K562 (cell line): Measurements from ENCODE around the gene NDUFA6. TPM values are rescaled to one million over a fixed set of nuclear protein-coding genes. Genes with fewer than 3 reads are reported as not detected.

Experiments
- ATAC-seq: fragments of 200-7000 bp; cut with Tn5 transposase; 3 replicates; pipeline ENCODE4 v1.9.1; 2020; ENCODE audit warnings: moderate library complexity
- BruUV-seq: library from RNA; stranded (reverse); fragments of 400-500 nt; replicated peaks from 2 replicates; lab custom pipeline; 2021; lab: Mats Ljungman, UMichigan
- CTCF ChIA-PET: fragments of 300-600 bp; formaldehyde crosslinking; extraction: SDS; loops from one replicate; lab custom pipeline; 2021; ENCODE audit warnings: low intra/inter-chr PET ratio; lab: Yijun Ruan, JAX
- POLR2A ChIA-PET: fragments of 300-600, 350-650 bp; sonication (Branson Sonifier 250); formaldehyde crosslinking; extraction: SDS; loops from one replicate; lab custom pipeline; 2021; ENCODE audit warnings: antibody characterized with exemption, inconsistent platforms; lab: Yijun Ruan, JAX
- DNase-seq, 4 experiments: peaks; one replicate each; pipeline versions ENCODE4 v3.0.0 to v3.0.0-alpha.2; 2011 to 2018; ENCODE audit warnings: low spot score in 3 of 4, mixed read lengths in 3 of 4; ENCODE audit errors: extremely low read depth in 1 of 4
- FAIRE-seq: peaks from 2 replicates; lab custom pipeline; 2011; peaks lifted over from hg19 to GRCh38; lab: Jason Lieb, UNC
- H2AFZ ChIP-seq: 2 replicates; pipeline ENCODE4 v1.6.0; 2011; ENCODE audit warnings: low read depth, low read length, control low read depth, inconsistent platforms
- H3K27ac ChIP-seq: fragments of 200-600 bp; 3 replicates; pipeline ENCODE4 v1.8.0; 2011; ENCODE audit warnings: low read depth, mild to moderate bottlenecking, control low read depth, inconsistent platforms, low read length, moderate library complexity, mixed read lengths; ENCODE audit errors: extremely low read depth
- H3K27me3 ChIP-seq, 2 experiments: fragments of 300-600 bp in 1 of 2; 2 replicates in 1 of 2; 3 replicates in 1 of 2; pipeline versions ENCODE4 v1.6.0 to v1.8.0; 2011; ENCODE audit warnings: inconsistent platforms in 2 of 2, low read length in 2 of 2, mild to moderate bottlenecking in 1 of 2, mixed read lengths in 1 of 2, moderate library complexity in 1 of 2; ENCODE audit not compliant: control insufficient read depth in 2 of 2, insufficient read depth in 2 of 2
- H3K36me3 ChIP-seq: fragments of 300-600 bp; 3 replicates; pipeline ENCODE4 v1.8.0; 2011; ENCODE audit warnings: mild to moderate bottlenecking, low read length, inconsistent platforms; ENCODE audit not compliant: control insufficient read depth, insufficient read depth
- H3K4me1 ChIP-seq, 2 experiments: fragments of 200-600 bp in 1 of 2; replicated peaks in 1 of 2; 2 replicates in 1 of 2; 3 replicates in 1 of 2; pipeline versions ENCODE4 v1.5.1 to v1.8.0; 2011; ENCODE audit warnings: inconsistent platforms in 2 of 2, low read length in 2 of 2, mild to moderate bottlenecking in 1 of 2, mixed read lengths in 1 of 2, moderate library complexity in 1 of 2; ENCODE audit not compliant: control insufficient read depth in 2 of 2, insufficient read depth in 2 of 2
- H3K4me2 ChIP-seq: 2 replicates; pipeline ENCODE4 v1.6.1; 2011; ENCODE audit warnings: low read length, control low read depth, inconsistent platforms, mixed read lengths; ENCODE audit not compliant: insufficient read depth
- H3K4me3 ChIP-seq: fragments of 200-600 bp; sonication (generic), shearing (Covaris generic); 2 replicates; pipeline ENCODE4 v1.5.1; 2016; ENCODE audit warnings: control low read depth, inconsistent platforms
- H3K79me2 ChIP-seq: fragments of 200-600 bp; 3 replicates; pipeline ENCODE4 v1.8.0; 2011; ENCODE audit warnings: low read length, inconsistent platforms; ENCODE audit not compliant: control insufficient read depth, insufficient read depth
- H3K9ac ChIP-seq, 2 experiments: 2 replicates each; pipeline versions ENCODE4 v1.6.0 to v1.6.1; 2011; ENCODE audit warnings: low read depth in 2 of 2, low read length in 2 of 2, control low read depth in 1 of 2, inconsistent platforms in 1 of 2, mild to moderate bottlenecking in 1 of 2, mixed read lengths in 1 of 2; ENCODE audit not compliant: insufficient read depth in 1 of 2
- H3K9me1 ChIP-seq: one replicate; pipeline ENCODE4 v1.6.0; 2011; ENCODE audit warnings: inconsistent platforms, mild to moderate bottlenecking, low read length, moderate library complexity; ENCODE audit not compliant: control insufficient read depth, insufficient read depth
- H3K9me3 ChIP-seq: replicated peaks from 2 replicates; pipeline ENCODE4 v1.5.1; 2011; ENCODE audit warnings: low read depth, low read length, inconsistent platforms; ENCODE audit not compliant: control insufficient read depth, insufficient read depth
- H4K20me1 ChIP-seq: replicated peaks from 2 replicates; pipeline ENCODE4 v1.6.1; 2011; ENCODE audit warnings: low read length, inconsistent platforms, mixed read lengths; ENCODE audit not compliant: control insufficient read depth, insufficient read depth
- ELF2 ChIP-seq: fragments of 250-450 bp; sonication (Bioruptor Pico); IDR thresholded peaks from 2 replicates; pipeline ENCODE4 v1.5.0; 2021; ENCODE audit warnings: mild to moderate bottlenecking
- FOXM1 ChIP-seq, 2 experiments: fragments of 450-650 bp in 1 of 2; sonication (generic) in 1 of 2; formaldehyde crosslinking in 1 of 2; IDR thresholded peaks; 2 replicates each; pipeline versions ENCODE4 v1.6.1 to v1.9.0; 2017 to 2022; ENCODE audit warnings: low read depth in 2 of 2, mild to moderate bottlenecking in 2 of 2, missing genetic modification reagents in 1 of 2, moderate library complexity in 1 of 2
- HMGN3 ChIP-seq: IDR thresholded peaks from 2 replicates; pipeline ENCODE4 v1.6.1; 2011; ENCODE audit warnings: borderline replicate concordance, low read depth, mild to moderate bottlenecking, mixed read lengths, low read length; ENCODE audit not compliant: insufficient read length; ENCODE audit errors: extremely low read depth
- MEIS2 ChIP-seq: fragments of 450-650 bp; IDR thresholded peaks from 2 replicates; pipeline ENCODE4 v1.6.1; 2014; ENCODE audit warnings: mild to moderate bottlenecking; ENCODE audit not compliant: partially characterized antibody
- NONO ChIP-seq, 2 experiments: fragments of 200-400 bp in 1 of 2; fragments of 450-650 bp in 1 of 2; formaldehyde crosslinking in 1 of 2; IDR thresholded peaks; 2 replicates each; pipeline ENCODE4 v1.6.1; 2017; ENCODE audit warnings: low read depth in 2 of 2, mild to moderate bottlenecking in 2 of 2, moderate library complexity in 2 of 2, low read length in 1 of 2
- RB1 ChIP-seq: fragments of 450-650 bp; IDR thresholded peaks from 2 replicates; pipeline ENCODE4 v1.6.1; 2017; ENCODE audit warnings: low read depth, mild to moderate bottlenecking
- TAF7 ChIP-seq: fragments of 450-650 bp; IDR thresholded peaks from 2 replicates; pipeline ENCODE4 v1.6.1; 2016; ENCODE audit warnings: missing genetic modification characterization, missing compliant biosample characterization
- TARDBP ChIP-seq: fragments of 450-650 bp; IDR thresholded peaks from 2 replicates; pipeline ENCODE4 v1.6.1; 2016
- ZNF24 ChIP-seq: fragments of 450-650 bp; IDR thresholded peaks from 2 replicates; pipeline ENCODE4 v1.6.1; 2016
- WGBS: fragments of 100-300 bp; shearing (Covaris generic); methylation state at CpG from one replicate; pipeline ENCODE4 v1.1.6; 2016; ENCODE audit warnings: low coverage, mixed read lengths; ENCODE audit not compliant: insufficient coverage; ENCODE audit errors: missing lambda C conversion rate; 5-methylcytosine and 5-hydroxymethylcytosine counted together
- in situ Hi-C: fragments of 300-500 bp; cut with MboI; formaldehyde crosslinking; loops from 4 replicates; pipeline ENCODE4 v1.15.0; 2018; ENCODE audit warnings: inconsistent platforms, mixed read lengths
- intact Hi-C: fragments of 100-400 bp; cut with micrococcal nuclease; formaldehyde crosslinking; loops from 2 replicates; pipeline ENCODE4 v1.14.2; 2022
- polyA plus RNA-seq, 8 experiments: library from polyadenylated mRNA; depleted of rRNA in 4 of 8; stranded (reverse) in 5 of 8; unstranded in 3 of 8; fragments of >200 nt; fragmentation: Nextera tagmentation in 2 of 8; fragmentation: Illumina TruSeq in 1 of 8; extraction: Ambion mirVana in 2 of 8; extraction: Trizol in 1 of 8; gene quantifications; 2 replicates each; pipeline versions ENCODE4 v1.2.1 to v1.2.3, GENCODE V29; 2011 to 2014; ENCODE audit warnings: inconsistent platforms in 1 of 8, missing spikeins in 1 of 8
- total RNA-seq, 7 experiments: library from RNA; depleted of rRNA in 6 of 7; stranded (reverse); fragments of >200 nt in 6 of 7; fragmentation: Illumina TruSeq in 2 of 7; extraction: Trizol in 2 of 7; gene quantifications; 2 replicates each; pipeline versions ENCODE4 v1.2.1 to v1.2.3, GENCODE V29; 2011 to 2021; ENCODE audit warnings: low replicate concordance in 1 of 7
- TF ChIP-seq, protein P1 (sequence below), 2 experiments: IDR thresholded peaks; 2 replicates each; pipeline ENCODE4 v1.6.1; 2012; ENCODE audit warnings: improper control_type of control experiment in 2 of 2, low read depth in 2 of 2, low read length in 2 of 2, borderline replicate concordance in 1 of 2
- TF ChIP-seq, protein P2 (sequence below): fragments of 450-650 bp; conservative IDR thresholded peaks from 2 replicates; pipeline ENCODE4 v1.6.1; 2016; ENCODE audit warnings: missing genetic modification characterization, low read depth, mild to moderate bottlenecking, missing compliant biosample characterization, moderate library complexity
- TF ChIP-seq, protein P3 (sequence below): fragments of 150-350 bp; IDR thresholded peaks from 2 replicates; pipeline ENCODE4 v1.6.1; 2014; ENCODE audit warnings: low read depth, mild to moderate bottlenecking, low read length, borderline replicate concordance
- TF ChIP-seq, protein P4 (sequence below): fragments of 250-450 bp; sonication (Bioruptor Pico); IDR thresholded peaks from 2 replicates; pipeline ENCODE4 v1.5.1; 2021; ENCODE audit warnings: mild to moderate bottlenecking

The NDUFA6 gene
- total and polyA plus RNA-seq, 9 of the 15 experiments (the other 6 are each of a cell fraction or from before 2014, with no cell fraction given), result 90.0 to 474 (median 128) TPM

DNA sequence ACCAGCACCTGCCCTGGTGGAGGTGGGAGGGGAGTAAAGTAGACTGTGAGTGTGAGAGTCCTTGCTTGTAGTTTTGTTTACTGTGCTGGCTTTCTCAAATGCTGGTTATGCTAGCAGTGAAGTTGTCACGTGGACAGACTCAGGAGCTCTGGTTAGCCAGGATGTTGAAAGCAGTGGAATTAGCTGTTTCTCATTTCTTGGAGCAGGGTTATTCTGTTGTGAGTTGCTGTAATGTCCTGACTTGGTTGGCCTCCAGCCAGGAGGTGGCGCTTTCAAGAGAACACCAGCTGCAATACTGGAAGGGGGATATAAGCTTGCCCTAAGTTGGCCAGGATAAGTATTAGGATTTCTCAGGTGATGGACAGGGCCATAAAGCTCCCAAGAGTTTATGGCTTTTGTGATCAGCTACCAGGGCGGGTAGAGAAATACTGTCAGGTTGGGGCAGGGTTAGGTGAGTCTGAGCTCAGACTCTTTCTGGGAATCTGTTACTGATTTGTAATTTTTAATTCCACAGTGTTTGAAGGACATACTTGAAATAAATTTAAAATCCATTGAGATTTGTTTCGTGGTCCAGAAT lies 26.4 kb upstream of the NDUFA6 start:
- CTCF ChIA-PET, result no interaction called here
- POLR2A ChIA-PET, result no interaction called here
- DNase-seq, result no peak
- TF ChIP-seq TAF7 (tag) (no peak), ZNF24 (no peak), FOXM1 (IDR thresholded peaks at IDR 0.05; ENCODE audit: low read depth) (no peak), FOXM1 (CRISPR knock-in tag; IDR thresholded peaks at IDR 0.05; ENCODE audit: low read depth) (no peak), TARDBP (no peak), HMGN3 (no peak), ELF2 (CRISPR knock-in tag) (no peak), NONO (IDR thresholded peaks at IDR 0.05; ENCODE audit: low read depth in 2 of 2, low read length in 1 of 2) (no peak), MEIS2 (no peak), RB1 (no peak)
- TF ChIP-seq, protein P1, sequence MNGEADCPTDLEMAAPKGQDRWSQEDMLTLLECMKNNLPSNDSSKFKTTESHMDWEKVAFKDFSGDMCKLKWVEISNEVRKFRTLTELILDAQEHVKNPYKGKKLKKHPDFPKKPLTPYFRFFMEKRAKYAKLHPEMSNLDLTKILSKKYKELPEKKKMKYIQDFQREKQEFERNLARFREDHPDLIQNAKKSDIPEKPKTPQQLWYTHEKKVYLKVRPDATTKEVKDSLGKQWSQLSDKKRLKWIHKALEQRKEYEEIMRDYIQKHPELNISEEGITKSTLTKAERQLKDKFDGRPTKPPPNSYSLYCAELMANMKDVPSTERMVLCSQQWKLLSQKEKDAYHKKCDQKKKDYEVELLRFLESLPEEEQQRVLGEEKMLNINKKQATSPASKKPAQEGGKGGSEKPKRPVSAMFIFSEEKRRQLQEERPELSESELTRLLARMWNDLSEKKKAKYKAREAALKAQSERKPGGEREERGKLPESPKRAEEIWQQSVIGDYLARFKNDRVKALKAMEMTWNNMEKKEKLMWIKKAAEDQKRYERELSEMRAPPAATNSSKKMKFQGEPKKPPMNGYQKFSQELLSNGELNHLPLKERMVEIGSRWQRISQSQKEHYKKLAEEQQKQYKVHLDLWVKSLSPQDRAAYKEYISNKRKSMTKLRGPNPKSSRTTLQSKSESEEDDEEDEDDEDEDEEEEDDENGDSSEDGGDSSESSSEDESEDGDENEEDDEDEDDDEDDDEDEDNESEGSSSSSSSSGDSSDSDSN (IDR thresholded peaks at IDR 0.05; ENCODE audit: borderline replicate concordance in 1 of 2, low read depth in 2 of 2, low read length in 2 of 2), result no peak
- TF ChIP-seq, protein P2, sequence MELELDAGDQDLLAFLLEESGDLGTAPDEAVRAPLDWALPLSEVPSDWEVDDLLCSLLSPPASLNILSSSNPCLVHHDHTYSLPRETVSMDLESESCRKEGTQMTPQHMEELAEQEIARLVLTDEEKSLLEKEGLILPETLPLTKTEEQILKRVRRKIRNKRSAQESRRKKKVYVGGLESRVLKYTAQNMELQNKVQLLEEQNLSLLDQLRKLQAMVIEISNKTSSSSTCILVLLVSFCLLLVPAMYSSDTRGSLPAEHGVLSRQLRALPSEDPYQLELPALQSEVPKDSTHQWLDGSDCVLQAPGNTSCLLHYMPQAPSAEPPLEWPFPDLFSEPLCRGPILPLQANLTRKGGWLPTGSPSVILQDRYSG (tag), result no peak
- TF ChIP-seq, protein P3, sequence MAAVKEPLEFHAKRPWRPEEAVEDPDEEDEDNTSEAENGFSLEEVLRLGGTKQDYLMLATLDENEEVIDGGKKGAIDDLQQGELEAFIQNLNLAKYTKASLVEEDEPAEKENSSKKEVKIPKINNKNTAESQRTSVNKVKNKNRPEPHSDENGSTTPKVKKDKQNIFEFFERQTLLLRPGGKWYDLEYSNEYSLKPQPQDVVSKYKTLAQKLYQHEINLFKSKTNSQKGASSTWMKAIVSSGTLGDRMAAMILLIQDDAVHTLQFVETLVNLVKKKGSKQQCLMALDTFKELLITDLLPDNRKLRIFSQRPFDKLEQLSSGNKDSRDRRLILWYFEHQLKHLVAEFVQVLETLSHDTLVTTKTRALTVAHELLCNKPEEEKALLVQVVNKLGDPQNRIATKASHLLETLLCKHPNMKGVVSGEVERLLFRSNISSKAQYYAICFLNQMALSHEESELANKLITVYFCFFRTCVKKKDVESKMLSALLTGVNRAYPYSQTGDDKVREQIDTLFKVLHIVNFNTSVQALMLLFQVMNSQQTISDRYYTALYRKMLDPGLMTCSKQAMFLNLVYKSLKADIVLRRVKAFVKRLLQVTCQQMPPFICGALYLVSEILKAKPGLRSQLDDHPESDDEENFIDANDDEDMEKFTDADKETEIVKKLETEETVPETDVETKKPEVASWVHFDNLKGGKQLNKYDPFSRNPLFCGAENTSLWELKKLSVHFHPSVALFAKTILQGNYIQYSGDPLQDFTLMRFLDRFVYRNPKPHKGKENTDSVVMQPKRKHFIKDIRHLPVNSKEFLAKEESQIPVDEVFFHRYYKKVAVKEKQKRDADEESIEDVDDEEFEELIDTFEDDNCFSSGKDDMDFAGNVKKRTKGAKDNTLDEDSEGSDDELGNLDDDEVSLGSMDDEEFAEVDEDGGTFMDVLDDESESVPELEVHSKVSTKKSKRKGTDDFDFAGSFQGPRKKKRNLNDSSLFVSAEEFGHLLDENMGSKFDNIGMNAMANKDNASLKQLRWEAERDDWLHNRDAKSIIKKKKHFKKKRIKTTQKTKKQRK, result no peak
- TF ChIP-seq, protein P4, sequence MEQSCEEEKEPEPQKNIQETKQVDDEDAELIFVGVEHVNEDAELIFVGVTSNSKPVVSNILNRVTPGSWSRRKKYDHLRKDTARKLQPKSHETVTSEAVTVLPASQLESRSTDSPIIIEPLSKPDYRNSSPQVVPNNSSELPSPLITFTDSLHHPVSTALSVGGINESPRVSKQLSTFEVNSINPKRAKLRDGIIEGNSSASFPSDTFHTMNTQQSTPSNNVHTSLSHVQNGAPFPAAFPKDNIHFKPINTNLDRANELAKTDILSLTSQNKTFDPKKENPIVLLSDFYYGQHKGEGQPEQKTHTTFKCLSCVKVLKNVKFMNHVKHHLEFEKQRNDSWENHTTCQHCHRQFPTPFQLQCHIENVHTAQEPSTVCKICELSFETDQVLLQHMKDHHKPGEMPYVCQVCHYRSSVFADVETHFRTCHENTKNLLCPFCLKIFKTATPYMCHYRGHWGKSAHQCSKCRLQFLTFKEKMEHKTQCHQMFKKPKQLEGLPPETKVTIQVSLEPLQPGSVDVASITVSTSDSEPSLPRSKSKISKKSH (CRISPR knock-in tag), result no peak

More for the DNA sequence above, 26.4 kb upstream of the NDUFA6 start:
- H3K4me3 ChIP-seq, result no peak overlapping the region
- no peaks in the 10 kb centered on the region for H3K27me3 ChIP-seq
- FAIRE-seq (no peak), ATAC-seq (no peak)
- no peaks in the 10 kb centered on the region for H3K36me3 ChIP-seq
- intact Hi-C loops, result loop anchor here (10.0 kb wide), 1 partner anchor 152 kb away; the partner anchor contains the start of gene SEPTIN3
- H3K9me3 ChIP-seq, result peaks cover 8% of the 10 kb centered on the region
- BruUV-seq, result no TSS peak
- H3K4me1 ChIP-seq, result peaks cover 4 to 6% of the 10 kb centered on the region in 2 experiments; a peak in 4 of 5 replicates
- H2AFZ ChIP-seq, result no peak overlapping the region
- in situ Hi-C loops, result no loop called here
- no peak overlapping the region for H3K27ac ChIP-seq
- no peaks in the 10 kb centered on the region for H3K9me1 ChIP-seq
- H3K4me2 ChIP-seq, result no peak overlapping the region
- WGBS, result 72% methylated on average over 4 of the region's 4 CpGs
- no peak overlapping the region for H3K9ac ChIP-seq
- no peaks in the 10 kb centered on the region for H3K79me2 ChIP-seq
- H4K20me1 ChIP-seq, result no peaks in the 10 kb centered on the region
